MM.1S (cell line): Measurements from ENCODE around the gene WDR13.
"Not testable (repeated sequence)": the region's sequence is repeated elsewhere in the genome, so short reads cannot be mapped to it uniquely, and the experiment has no call there.

Experiments used
- DNase-seq: peaks from one replicate; pipeline ENCODE4 v3.0.0-alpha.2; 2015
- H2AFZ ChIP-seq: fragments of 300-600 bp; sonication (generic); 2 replicates; pipeline ENCODE4 v1.6.0; 2016; ENCODE audit warnings: antibody characterized with exemption, low read length
- H3F3A ChIP-seq: fragments of 300-600 bp; sonication (generic); 2 replicates; pipeline ENCODE4 v1.6.1; 2016; ENCODE audit warnings: mild to moderate bottlenecking, antibody characterized with exemption, low read length, moderate library complexity, mixed read lengths; ENCODE audit not compliant: insufficient read depth
- H3K27ac ChIP-seq: fragments of 300-600 bp; sonication (generic); 2 replicates; pipeline ENCODE4 v1.5.1; 2016; ENCODE audit warnings: mild to moderate bottlenecking, low read length
- H3K27me3 ChIP-seq: fragments of 300-600 bp; sonication (generic); replicated peaks from 2 replicates; pipeline ENCODE4 v1.6.0; 2016; ENCODE audit warnings: low read length; ENCODE audit not compliant: insufficient read depth
- H3K36me3 ChIP-seq: fragments of 300-600 bp; sonication (generic); replicated peaks from 2 replicates; pipeline ENCODE4 v1.6.1; 2016; ENCODE audit warnings: mild to moderate bottlenecking, low read length, mixed read lengths; ENCODE audit not compliant: insufficient read depth
- H3K4me1 ChIP-seq: fragments of 300-600 bp; sonication (generic); 2 replicates; pipeline ENCODE4 v1.6.1; 2016; ENCODE audit warnings: low read length, mixed read lengths
- H3K4me2 ChIP-seq: fragments of 300-600 bp; sonication (generic); 2 replicates; pipeline ENCODE4 v1.6.0; 2016; ENCODE audit warnings: low read depth, low read length
- H3K4me3 ChIP-seq: fragments of 300-600 bp; sonication (generic); 2 replicates; pipeline ENCODE4 v1.5.1; 2016; ENCODE audit warnings: low read length, mixed read lengths
- H3K79me2 ChIP-seq: fragments of 300-600 bp; sonication (generic); 2 replicates; pipeline ENCODE4 v1.6.1; 2016; ENCODE audit warnings: mixed run types, low read length, mixed read lengths
- H3K9ac ChIP-seq: fragments of 300-600 bp; sonication (generic); 2 replicates; pipeline ENCODE4 v1.6.1; 2016; ENCODE audit warnings: low read length, mixed read lengths
- H3K9me2 ChIP-seq: fragments of 300-600 bp; sonication (generic); replicated peaks from 2 replicates; pipeline ENCODE4 v1.6.1; 2016; ENCODE audit warnings: mild to moderate bottlenecking, low read length, mixed read lengths; ENCODE audit not compliant: insufficient read depth
- H3K9me3 ChIP-seq: fragments of 300-600 bp; sonication (generic); replicated peaks from 2 replicates; pipeline ENCODE4 v1.6.1; 2016; ENCODE audit warnings: mild to moderate bottlenecking, low read length, mixed read lengths; ENCODE audit not compliant: insufficient read depth
- H4K20me1 ChIP-seq: fragments of 300-600 bp; sonication (generic); 2 replicates; pipeline ENCODE4 v1.6.1; 2016; ENCODE audit warnings: mild to moderate bottlenecking, low read length, moderate library complexity, mixed read lengths; ENCODE audit not compliant: insufficient read depth
- CTCF ChIP-seq: fragments of 300-600 bp; sonication (generic); IDR thresholded peaks from 2 replicates; pipeline ENCODE4 v1.5.1; 2016; ENCODE audit warnings: antibody characterized with exemption, low read length, mixed read lengths
- EZH2 ChIP-seq: fragments of 300-600 bp; sonication (generic); optimal IDR thresholded peaks from 2 replicates; pipeline ENCODE3; 2017; ENCODE audit warnings: low read depth, mild to moderate bottlenecking, antibody characterized with exemption, low read length, mixed read lengths
- EZH2phosphoT487 ChIP-seq: fragments of 300-600 bp; sonication (generic); IDR thresholded peaks from 2 replicates; pipeline ENCODE4 v1.6.1; 2018; ENCODE audit warnings: antibody characterized with exemption, low read length

WDR13 gene

GRCh38 chrX:48645669-48646068 lies 48.4 kb downstream of the WDR13 start:
- no peak overlapping the region for H3K9ac ChIP-seq
- H3K4me2 ChIP-seq, result no peak overlapping the region

DNA sequence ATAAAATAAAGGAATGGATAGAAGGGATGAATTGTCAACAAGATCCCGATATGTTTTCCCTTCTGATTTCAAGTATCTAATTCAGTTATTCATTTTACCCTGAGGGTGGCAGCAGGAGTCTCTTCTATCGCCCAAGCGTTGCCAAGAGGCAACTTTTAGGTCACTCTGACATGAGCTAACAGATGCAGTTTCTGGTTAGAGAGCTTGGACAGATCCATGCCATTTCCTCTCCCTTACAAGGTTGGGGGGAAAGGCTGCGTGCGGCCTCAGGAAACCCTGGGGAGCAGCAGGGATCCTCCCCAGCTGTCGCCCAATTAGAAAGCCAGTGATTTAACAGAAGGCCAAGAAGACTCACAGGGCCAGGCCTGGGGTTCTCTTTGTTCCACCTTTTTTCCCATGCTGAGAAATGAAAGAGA lies 51.1 kb downstream of the WDR13 start:
- H3K4me1 ChIP-seq, result 0 out of 2 replicates have a peak, but pooled peaks cover 4% of the 10 kb centered on the region
- no peaks in the 10 kb centered on the region for H3F3A ChIP-seq
- H3K27me3 ChIP-seq, result no peaks in the 10 kb centered on the region
- no peak for TF ChIP-seq EZH2
- TF ChIP-seq CTCF, result peak; percentile 36
- H3K79me2 ChIP-seq, result no peaks in the 10 kb centered on the region
- H3K27ac ChIP-seq, result no peak overlapping the region
- H3K9me3 ChIP-seq, result no peaks in the 10 kb centered on the region
- DNase-seq, result peak; percentile 66
- H3K4me3 ChIP-seq, result no peak overlapping the region
- no peak overlapping the region for H3K4me2 ChIP-seq
- H3K36me3 ChIP-seq, result no peaks in the 10 kb centered on the region
- H3K9me2 ChIP-seq, result no peaks in the 10 kb centered on the region
- no peaks in the 10 kb centered on the region for H4K20me1 ChIP-seq
- no peak overlapping the region for H2AFZ ChIP-seq
- H3K9ac ChIP-seq, result no peak overlapping the region

More at GRCh38 chrX:48645669-48646068, 48.4 kb downstream of the WDR13 start:
- Histone ChIP-seq H3F3A (no peaks in the 10 kb centered on the region), H3K4me1 (0 out of 2 replicates have a peak, but pooled peaks cover 4% of the 10 kb centered on the region), H3K4me3 (no peak overlapping the region), H3K27ac (no peak overlapping the region), H3K9me2 (no peaks in the 10 kb centered on the region), H3K9me3 (no peaks in the 10 kb centered on the region), H3K79me2 (no peaks in the 10 kb centered on the region), H2AFZ (no peak overlapping the region), H3K36me3 (no peaks in the 10 kb centered on the region), H4K20me1 (no peaks in the 10 kb centered on the region), H3K27me3 (no peaks in the 10 kb centered on the region)
- no peak for DNase-seq
- TF ChIP-seq EZH2 (no peak), CTCF (no peak), EZH2phosphoT487 (no peak)

GRCh38 chrX:48649102-48649501 lies 51.8 kb downstream of the WDR13 start:
- DNase-seq, result no peak
- Histone ChIP-seq H3K9me2 (no peaks in the 10 kb centered on the region), H4K20me1 (no peaks in the 10 kb centered on the region), H3K4me2 (no peak overlapping the region), H3K27me3 (no peaks in the 10 kb centered on the region), H3K9ac (no peak overlapping the region), H3K36me3 (no peaks in the 10 kb centered on the region), H2AFZ (no peak overlapping the region), H3F3A (no peaks in the 10 kb centered on the region), H3K9me3 (no peaks in the 10 kb centered on the region), H3K27ac (no peak overlapping the region), H3K4me3 (no peak overlapping the region), H3K79me2 (no peaks in the 10 kb centered on the region), H3K4me1 (peaks cover 9% of the 10 kb centered on the region)
- TF ChIP-seq EZH2 (no peak), EZH2phosphoT487 (no peak), CTCF (no peak)

DNA sequence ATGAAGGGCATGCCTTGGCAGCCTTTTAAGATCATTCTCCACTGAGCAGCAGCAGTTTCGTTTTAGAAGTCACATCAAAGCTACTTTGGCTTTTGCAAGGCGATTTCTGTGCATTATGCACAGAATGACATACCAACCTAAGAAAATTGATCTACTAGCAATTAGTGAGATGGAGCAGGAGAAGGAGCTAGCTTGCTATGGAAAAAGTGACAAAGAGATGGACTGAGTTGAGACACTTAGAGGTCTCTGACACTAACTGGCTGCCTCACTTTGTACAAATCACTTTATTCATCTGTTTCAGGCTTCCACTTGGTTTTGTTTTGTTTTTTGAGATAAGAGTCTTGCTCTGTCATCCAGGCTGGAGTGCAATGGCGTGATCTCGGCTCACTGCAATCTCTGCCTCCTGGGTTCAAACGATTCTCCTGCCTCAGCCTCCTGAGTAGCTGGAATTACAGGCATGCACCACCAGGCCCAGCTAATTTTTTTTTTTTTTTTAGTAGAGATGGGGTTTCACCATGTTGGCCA lies 54.8 kb downstream of the WDR13 start:
- H3K27me3 ChIP-seq, H3F3A ChIP-seq, H3K9me2 ChIP-seq, H3K4me2 ChIP-seq, H3K9me3 ChIP-seq, H3K79me2 ChIP-seq, DNase-seq, H3K27ac ChIP-seq, H3K4me3 ChIP-seq, H4K20me1 ChIP-seq, H3K9ac ChIP-seq, H3K36me3 ChIP-seq, H2AFZ ChIP-seq: not testable (repeated sequence)
- H3K4me1 ChIP-seq, result peaks cover 10% of the 10 kb centered on the region

DNA sequence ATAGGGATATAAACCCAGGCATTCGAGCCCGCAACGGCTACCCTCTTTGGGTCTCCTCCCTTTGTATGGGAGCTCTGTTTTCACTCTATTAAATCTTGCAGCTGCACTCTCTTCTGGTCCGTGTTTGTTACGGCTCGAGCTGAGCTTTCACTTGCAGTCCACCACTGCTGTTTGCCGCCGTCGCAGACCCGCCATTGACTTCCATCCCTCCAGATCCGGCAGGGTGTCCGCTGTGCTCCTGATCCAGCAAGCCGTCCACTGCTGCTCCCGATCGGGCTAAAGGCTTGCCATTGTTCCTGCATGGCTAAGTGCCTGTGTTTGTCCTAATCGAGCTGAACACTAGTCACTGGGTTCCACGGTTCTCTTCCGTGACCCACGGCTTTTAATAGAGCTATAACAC lies 57.5 kb downstream of the WDR13 start:
- not testable (repeated sequence) for H3F3A ChIP-seq, H3K4me2 ChIP-seq, H3K79me2 ChIP-seq

More for the DNA sequence above, 57.5 kb downstream of the WDR13 start:
- H3K9ac ChIP-seq, H4K20me1 ChIP-seq, H3K9me2 ChIP-seq, H3K36me3 ChIP-seq, H3K9me3 ChIP-seq, H2AFZ ChIP-seq, H3K27me3 ChIP-seq, H3K27ac ChIP-seq, H3K4me1 ChIP-seq, H3K4me3 ChIP-seq, DNase-seq: not testable (repeated sequence)
